HUDEP-2 (cell line): ENCODE measurements around the gene CCT7.

Experiments
- DNase-seq, 76 experiments: peaks; one replicate each; lab custom pipeline; 2025; ENCODE audit not compliant: unreplicated experiment in 76 of 76; lab: John Stamatoyannopoulos, UW

Gene CCT7

GRCh38 chr2:73266061-73266901 lies 32.2 kb downstream of the CCT7 start:
- no peak for DNase-seq

DNA sequence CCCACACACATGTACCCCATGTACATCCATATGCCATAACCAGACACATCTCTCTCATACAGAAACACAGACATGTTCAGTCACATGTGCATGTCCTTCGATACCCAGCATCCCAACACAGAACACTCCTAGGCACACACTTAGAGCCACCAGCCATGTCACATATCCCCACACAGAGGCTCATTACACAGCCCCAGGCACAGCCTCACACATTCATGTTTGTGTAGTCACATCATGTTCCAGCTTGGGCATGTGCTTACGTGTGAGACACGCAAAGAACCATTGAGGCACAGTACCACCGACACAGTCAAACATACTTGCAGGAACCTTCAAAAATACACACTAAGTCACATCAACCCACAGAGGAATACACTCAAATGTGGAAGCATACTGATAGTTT lies 32.9 kb downstream of the CCT7 start:
- DNase-seq, result no peak

DNA sequence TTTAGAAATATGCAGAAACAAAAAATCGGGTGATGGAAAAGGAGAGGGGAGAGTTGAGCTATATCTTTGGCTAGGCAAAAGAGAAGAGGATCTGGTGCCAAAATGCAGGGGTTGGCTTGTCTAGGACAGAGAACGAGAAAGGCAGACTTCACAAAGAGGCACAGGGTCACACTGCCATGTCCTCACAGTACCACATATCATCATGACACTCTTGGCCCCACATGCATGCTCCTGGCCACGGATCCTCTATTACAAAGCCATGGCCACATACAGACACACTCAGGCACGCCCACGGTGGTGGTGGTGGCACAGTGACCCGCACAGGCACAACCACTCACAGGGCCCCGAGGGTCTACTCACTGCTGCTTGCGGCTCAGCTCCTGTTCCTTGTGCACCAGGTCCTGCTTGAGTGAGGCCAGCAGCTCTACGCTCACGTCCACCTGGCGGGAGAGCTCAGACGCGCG lies 34.3 kb downstream of the CCT7 start:
- no peak for DNase-seq

DNA sequence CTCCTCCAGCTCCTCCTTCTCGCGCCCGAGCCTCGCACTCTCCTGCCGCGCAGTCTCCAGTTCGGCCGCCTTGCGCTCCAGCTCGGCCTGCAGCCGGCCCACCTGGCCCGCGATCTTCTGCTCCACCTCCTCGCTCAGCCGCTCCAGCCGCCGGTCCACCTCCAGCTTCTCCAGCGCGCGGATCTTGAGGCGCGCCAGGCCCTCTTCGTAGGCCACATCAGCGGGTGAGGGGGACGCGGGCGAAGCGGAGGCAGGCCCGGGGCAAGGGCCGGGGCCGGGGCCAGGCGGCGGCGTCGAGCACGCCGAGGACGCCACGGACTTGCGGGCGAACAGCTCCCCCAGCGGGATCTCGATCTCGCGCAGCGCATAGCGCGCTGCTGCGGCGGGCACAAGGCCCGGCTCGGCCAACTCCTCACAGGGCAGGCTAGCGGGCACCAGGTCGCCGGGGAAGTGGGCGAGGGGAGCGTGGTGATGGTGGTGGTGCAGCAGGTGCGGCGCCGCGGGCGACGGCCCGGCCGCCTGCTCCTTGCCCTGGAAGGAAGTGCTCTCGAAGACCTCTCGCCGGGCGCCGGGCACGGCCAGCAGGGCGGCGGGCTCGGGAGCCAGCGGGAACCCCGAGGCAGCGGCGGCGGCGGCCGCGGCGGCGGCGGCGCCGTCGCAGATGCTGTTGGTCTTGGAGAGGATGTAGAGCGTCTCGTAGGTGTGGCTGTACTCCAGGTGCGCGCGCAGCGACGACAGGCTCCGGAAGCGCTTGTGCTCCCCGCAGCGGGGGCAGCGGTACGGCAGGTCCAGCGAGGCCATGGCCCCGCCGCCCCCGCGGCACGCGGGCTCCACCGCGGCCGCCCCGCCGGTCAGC lies 35.0 kb downstream of the CCT7 start:
- no peak for DNase-seq

- no peak for DNase-seq
Observed at GRCh38 chr2:73269686-73270465, 35.8 kb downstream of the CCT7 start.

DNA sequence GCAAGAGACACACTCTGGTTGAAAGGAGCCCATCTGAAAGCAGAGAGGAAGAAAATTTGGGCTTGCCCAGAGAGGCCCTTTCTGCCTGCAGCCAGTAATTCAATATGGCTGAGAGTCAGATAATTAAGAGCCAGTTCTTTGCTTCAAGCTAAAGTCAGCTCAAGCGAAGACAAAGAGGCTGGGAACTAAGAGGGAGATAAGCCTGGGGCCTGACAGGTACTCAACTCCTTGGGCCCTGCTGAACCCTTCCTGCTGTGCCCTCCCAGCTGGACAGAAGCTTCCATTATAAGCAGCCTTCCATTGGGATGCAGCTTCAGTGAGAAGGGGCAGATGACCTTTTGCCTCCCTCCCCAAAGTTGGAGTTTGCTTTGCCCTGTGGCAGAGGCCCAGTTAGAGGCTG lies 38.2 kb downstream of the CCT7 start:
- DNase-seq, result no peak

- no peak for DNase-seq
Observed at GRCh38 chr2:73279852-73280251, 45.7 kb downstream of the CCT7 start.

GRCh38 chr2:73281244-73281643 lies 47.1 kb downstream of the CCT7 start:
- no peak for DNase-seq

GRCh38 chr2:73282924-73283544 lies 48.9 kb downstream of the CCT7 start:
- DNase-seq, result no peak

DNA sequence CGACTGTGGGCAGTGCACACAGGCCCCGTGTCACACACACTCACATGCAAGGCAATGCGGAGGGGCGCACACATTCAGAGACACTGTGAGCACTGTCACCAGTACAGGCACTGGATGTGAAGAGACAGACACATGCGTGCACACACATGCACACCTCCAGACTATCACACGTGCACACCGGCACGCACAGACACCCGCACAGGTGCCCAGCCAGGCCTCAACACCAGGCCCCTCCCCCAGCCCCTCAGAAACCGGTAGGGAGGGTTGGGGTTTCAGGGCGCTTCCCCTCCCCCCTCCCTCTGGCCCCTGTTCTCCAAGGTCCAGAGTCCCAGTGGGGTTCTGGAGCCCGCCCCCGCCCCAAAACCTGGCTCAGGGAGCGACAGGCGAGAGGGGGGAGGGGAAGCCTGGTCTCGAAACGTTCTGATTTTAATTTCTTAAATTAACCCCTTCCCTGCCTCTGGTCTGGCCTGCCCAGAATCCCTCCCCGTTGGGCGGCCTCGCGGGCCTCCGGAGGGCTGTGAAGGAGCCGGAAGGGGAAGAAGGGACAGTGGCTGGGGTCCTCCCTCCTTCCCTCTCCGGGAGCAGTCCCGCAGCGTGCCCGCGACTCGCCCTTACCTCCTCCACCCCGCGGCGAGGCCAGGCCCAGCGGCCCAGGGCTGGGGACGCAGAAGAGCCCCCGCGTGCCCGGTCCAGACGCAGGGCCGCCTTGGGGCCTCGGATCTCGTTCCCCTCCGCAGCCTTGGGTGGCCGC lies 49.6 kb downstream of the CCT7 start:
- no peak for DNase-seq

- peak in 9 of 76 experiments; percentile 3 to 39 (median 20) for DNase-seq
Observed at GRCh38 chr2:73284296-73285158, 50.4 kb downstream of the CCT7 start, which contains the start of gene FBXO41. FBXO41 (minus strand) TSS chr2:73284478; CDS start chr2:73269630, 14,848 bp downstream.

DNA sequence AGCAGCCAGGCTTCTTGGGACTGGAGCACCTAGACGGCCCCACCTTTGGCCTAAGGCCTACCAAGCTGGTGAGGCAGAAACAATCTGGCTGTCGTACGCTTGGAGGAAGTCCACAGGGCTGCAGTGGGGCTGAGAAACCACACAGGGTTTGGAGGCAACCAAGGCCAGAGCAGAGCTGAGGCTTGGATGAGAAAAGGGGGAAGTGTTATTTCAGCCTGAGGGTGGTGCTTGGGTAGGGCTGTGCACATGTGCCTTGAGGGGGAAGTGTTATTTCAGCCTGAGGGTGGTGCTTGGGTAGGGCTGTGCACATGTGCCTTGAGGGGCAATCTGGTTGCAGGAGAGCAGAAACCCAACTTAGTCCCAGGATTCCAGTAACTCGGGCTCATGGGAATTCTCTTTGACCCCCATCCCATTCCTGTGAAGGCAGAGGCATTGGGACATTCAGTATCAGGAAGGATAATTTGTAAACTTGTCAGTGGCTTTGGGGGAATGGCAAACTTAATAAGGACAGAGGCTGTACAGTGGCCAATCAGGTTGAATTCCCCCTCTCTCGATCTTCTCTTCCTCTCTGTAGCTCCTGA lies 51.1 kb downstream of the CCT7 start:
- peak in 11 of 76 experiments; percentile 8 to 50 (median 21) for DNase-seq

- DNase-seq, result no peak
Observed at GRCh38 chr2:73286134-73286655, 52.1 kb downstream of the CCT7 start.

GRCh38 chr2:73289304-73289703 lies 55.2 kb downstream of the CCT7 start:
- DNase-seq, result peak in 1 of 76 experiments; percentile 9

- peak in 19 of 76 experiments; percentile 2 to 49 (median 19) for DNase-seq
Observed at GRCh38 chr2:73290049-73290839, 56.1 kb downstream of the CCT7 start.

DNA sequence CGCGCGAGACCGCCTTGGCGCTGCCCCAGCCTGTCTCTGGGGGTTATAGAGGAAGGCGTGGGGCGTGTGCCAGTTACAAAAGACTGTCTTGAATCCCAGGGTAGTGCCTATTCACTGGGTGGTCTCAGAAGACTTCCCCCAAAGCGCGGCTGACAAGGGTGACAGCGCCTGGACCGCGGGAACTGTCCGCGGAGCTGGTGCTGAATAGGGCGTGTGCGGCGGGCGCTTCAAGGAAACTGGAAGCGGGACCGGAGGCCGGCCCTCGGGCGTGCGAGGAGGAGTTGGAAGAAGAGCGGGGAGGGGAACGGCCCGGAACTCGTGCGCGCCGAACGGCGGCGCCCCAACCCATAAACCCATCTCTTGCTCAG lies 57.0 kb downstream of the CCT7 start:
- peak in 40 of 76 experiments; percentile 4 to 51 (median 22) for DNase-seq
